Immature natural killer cell (primary cell): Measurements from ENCODE around the gene WDCP. TPM values are rescaled to one million over a fixed set of nuclear protein-coding genes. Genes with fewer than 3 reads are reported as not detected.
"Not testable (repeated sequence)": the region's sequence is repeated elsewhere in the genome, so short reads cannot be mapped to it uniquely, and the experiment has no call there.

Experiments used
- DNase-seq, 3 donors: peaks; one replicate each; pipeline ENCODE4 v3.0.0; 2022; ENCODE audit warnings: mixed read lengths in 1 of 3
- H3K27ac Mint-ChIP-seq, 6 donors: one replicate each; pipeline ENCODE4 v1.8.0; 2020; ENCODE audit warnings: mixed read lengths in 6 of 6, mild to moderate bottlenecking in 5 of 6, inconsistent platforms in 4 of 6, moderate library complexity in 3 of 6
- H3K27me3 Mint-ChIP-seq, 3 donors: one replicate each; pipeline ENCODE4 v1.8.0; 2020 to 2021; ENCODE audit warnings: low read depth in 3 of 3, mild to moderate bottlenecking in 3 of 3, mixed read lengths in 3 of 3, moderate library complexity in 3 of 3, inconsistent platforms in 1 of 3
- H3K36me3 Mint-ChIP-seq, 3 donors: one replicate each; pipeline ENCODE4 v1.8.0; 2020; ENCODE audit warnings: mixed read lengths in 3 of 3, inconsistent platforms in 2 of 3, mild to moderate bottlenecking in 2 of 3
- H3K4me1 Mint-ChIP-seq, 2 donors: one replicate each; pipeline ENCODE4 v1.8.0; 2020; ENCODE audit warnings: inconsistent platforms in 2 of 2, mild to moderate bottlenecking in 2 of 2, mixed read lengths in 2 of 2, moderate library complexity in 1 of 2
- H3K4me3 Mint-ChIP-seq, 5 donors: one replicate each; pipeline ENCODE4 v1.8.0; 2020; ENCODE audit warnings: mild to moderate bottlenecking in 5 of 5, mixed read lengths in 5 of 5, inconsistent platforms in 3 of 5, moderate library complexity in 3 of 5
- H3K9me3 Mint-ChIP-seq, 6 donors: one replicate each; pipeline ENCODE4 v1.8.0; 2020; ENCODE audit warnings: mild to moderate bottlenecking in 6 of 6, mixed read lengths in 6 of 6, inconsistent platforms in 4 of 6, moderate library complexity in 3 of 6
- polyA plus RNA-seq, 3 donors: library from polyadenylated mRNA; unstranded; fragments of 300-500 nt; fragmentation: Illumina TruSeq; gene quantifications; one replicate each; pipeline ENCODE4 v1.2.3, GENCODE V29; 2021

WDCP gene
- polyA plus RNA-seq, 3 donors from 2014 or later, result 2.5 to 6.3 (median 5.0) TPM

DNA sequence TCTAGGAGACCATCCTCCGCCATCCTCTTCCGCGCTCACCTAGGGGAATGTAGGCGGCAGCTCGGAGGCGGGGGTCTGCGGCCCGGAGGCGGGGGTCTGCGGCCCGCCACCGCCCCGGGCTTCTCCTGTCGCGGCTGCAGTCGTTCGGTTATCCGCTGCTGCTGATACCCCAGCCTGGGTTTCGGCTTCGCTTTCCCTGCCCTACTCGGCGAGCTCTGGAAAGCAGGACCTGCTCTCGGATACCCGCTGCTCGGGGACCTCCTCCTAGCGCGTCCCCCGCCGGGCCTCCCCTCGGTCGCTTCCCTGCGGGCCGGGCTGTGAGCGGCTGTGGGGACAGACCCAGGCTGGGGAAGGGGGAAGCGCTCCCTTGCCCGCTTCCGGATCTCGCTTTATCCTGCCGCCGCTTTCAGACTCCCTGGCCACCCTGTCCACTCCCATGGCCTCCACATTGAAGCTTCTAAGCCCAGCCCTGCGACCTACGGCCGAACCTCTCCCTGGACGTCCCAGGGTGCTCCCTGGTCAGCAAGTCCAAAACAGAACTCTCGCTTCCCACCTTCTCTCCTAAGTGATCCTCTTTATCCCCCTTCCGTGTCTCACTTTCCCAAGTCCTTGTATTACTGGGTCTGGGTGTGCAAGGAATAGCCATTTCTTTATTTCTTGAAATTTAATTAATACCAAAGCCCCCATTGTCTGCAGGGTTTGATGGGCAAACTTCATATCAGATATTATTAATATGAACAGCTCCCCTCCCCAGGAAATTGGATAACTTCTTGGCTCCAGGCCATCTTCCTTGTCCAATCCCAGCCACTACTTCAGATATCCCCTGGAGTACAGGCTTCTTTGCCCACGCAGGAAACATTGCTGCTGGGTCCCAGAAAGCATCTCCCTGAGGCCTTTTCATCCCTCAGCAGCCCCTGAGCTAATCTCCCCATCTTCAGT lies 3.1 kb upstream of the WDCP start:
- Mint-ChIP-seq H3K27me3 (peaks cover 5 to 9% (median 6%) of the 10 kb centered on the region in 3 donors), H3K4me3 (peak overlapping the region in 1 of 5 donors; percentile 65), H3K27ac (no peak overlapping the region), H3K4me1 (peaks cover 22 to 32% of the 10 kb centered on the region in 2 donors), H3K36me3 (no peaks in the 10 kb centered on the region), H3K9me3 (no peaks in the 10 kb centered on the region)
- DNase-seq, result peak in 2 of 3 donors; percentile 5 to 7

DNA sequence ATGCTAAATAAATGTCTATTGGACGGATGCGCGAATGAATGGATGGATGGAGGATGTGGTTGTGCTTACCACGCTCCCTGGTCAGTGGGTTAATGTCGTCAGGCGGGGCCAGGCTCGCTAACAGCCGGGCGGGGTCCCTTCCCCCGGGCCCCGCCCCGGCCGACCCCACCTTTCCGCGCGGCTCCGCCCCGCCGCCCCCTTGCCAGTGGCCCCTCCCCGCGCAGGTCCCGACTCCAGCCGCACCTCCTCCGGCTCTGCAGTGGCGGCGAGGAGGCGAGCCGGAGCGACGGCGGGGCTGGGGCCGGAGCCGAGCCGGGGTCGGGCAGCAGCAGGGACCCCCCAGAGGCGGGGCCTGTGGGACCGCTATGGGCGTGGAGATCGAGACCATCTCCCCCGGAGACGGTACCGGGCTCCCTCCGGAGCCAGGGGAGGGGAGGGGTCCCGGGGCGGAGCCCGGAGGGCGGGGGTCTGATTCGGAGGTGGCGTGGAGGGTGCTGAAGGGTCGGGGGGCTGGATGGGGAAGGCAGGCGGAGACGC lies 2.4 kb upstream of the WDCP start, which contains the start of gene FKBP1B:
Gene FKBP1B, plus strand, starts transcription at position 257 of the 537 bp plus-strand sequence. Its CDS starts 109 bp downstream, at position 366.
- no peaks in the 10 kb centered on the region for H3K36me3 Mint-ChIP-seq
- peaks cover 5 to 9% (median 6%) of the 10 kb centered on the region in 3 donors for H3K27me3 Mint-ChIP-seq
- DNase-seq, result peak; percentile 40 to 56 (median 50)
- H3K27ac Mint-ChIP-seq, result peak within 1 kb of the TSS in 3 of 6 donors; percentile 31 to 74 (median 68)
- peaks cover 25 to 38% of the 10 kb centered on the region in 2 donors for H3K4me1 Mint-ChIP-seq
- peak within 1 kb of the TSS in 3 of 5 donors; percentile 54 to 94 (median 85) for H3K4me3 Mint-ChIP-seq
- no peaks in the 10 kb centered on the region for H3K9me3 Mint-ChIP-seq

DNA sequence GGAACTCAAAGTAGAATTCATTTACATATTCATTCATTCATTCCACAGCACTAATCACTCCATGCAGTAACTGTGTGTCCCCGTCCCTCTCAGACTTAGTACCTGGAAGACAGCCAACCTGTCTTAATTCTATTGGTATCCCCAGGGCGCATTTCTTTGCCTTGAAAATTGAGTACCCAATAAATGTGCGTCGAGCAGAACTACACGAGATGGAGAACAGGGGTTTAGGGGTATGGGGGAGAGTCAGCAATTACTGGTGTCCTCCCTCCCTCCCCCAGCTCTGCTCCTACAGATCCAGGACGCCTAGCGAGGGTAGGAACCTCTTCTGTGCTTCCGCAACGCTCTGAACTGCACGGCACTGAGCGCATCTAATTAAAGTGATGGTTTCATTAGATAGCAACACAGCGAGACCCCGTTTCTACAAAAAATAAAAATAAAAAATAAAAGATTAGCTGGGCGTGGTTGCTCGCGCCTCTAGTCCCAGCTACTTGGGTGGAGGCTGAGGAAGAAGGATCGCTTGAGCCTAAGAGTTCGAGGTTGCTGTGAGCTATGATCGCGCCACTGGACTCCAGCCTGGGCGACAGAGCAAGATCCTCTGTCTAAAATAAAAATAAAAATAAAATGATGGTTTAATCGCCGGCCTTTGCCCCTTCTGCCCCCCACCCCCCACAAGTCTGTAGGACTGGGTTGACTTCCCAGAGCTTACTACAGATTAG lies 1.7 kb upstream of the WDCP start:
- peak overlapping the region in 3 of 6 donors; percentile 31 to 74 (median 68) for H3K27ac Mint-ChIP-seq
- H3K4me3 Mint-ChIP-seq, result peak overlapping the region in 3 of 5 donors; percentile 54 to 94 (median 85)
- peaks cover 25 to 38% of the 10 kb centered on the region in 2 donors for H3K4me1 Mint-ChIP-seq
- no peaks in the 10 kb centered on the region for H3K9me3 Mint-ChIP-seq
- H3K27me3 Mint-ChIP-seq, result peaks cover 5 to 9% (median 6%) of the 10 kb centered on the region in 3 donors
- DNase-seq, result no peak
- H3K36me3 Mint-ChIP-seq, result no peaks in the 10 kb centered on the region

DNA sequence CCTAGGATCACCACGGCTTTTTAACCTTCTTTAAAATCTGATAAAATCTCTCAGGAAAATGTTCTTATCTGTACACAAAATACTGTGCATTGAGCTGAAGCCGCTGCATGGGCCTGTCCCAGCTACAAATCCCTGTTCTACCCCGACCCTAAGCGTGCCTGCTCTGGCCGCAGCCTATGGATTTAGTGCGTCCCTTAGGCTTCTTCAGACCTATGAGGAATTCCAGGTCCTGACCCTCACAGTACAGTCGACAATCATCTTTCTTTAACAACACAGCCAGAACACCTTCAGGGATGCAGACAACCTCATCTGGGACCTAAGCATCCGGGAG lies 477 bp upstream of the WDCP start:
- H3K4me3 Mint-ChIP-seq, result peak overlapping the region; percentile 91 to 93 (median 93)
- H3K27ac Mint-ChIP-seq, result peak overlapping the region in 5 of 6 donors; percentile 78 to 92 (median 89)
- H3K36me3 Mint-ChIP-seq, result no peaks in the 10 kb centered on the region
- H3K9me3 Mint-ChIP-seq, result no peaks in the 10 kb centered on the region
- DNase-seq, result no peak
- H3K4me1 Mint-ChIP-seq, result peaks cover 25 to 45% of the 10 kb centered on the region in 2 donors
- H3K27me3 Mint-ChIP-seq, result peaks cover 5 to 9% (median 5%) of the 10 kb centered on the region in 3 donors

DNA sequence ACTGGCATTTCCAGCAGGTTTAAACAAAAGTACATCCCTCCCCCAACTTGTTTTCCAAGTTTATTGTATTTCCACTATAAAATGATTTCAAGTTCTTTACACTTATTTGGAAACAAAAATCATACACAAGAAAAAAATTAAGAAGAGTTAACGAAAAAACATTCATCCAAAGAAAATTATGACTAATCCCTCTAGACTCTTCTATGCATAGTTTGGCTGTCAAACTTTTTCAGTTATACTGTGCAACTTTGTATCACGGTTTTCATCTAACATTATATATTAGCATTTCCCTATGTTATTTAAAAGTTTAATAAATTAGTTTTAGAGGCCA lies 627 bp downstream of the WDCP start:
- H3K27me3 Mint-ChIP-seq, result peaks cover 5 to 9% (median 5%) of the 10 kb centered on the region in 3 donors
- H3K27ac Mint-ChIP-seq, result peak overlapping the region in 3 of 6 donors; percentile 78 to 92 (median 89)
- H3K9me3 Mint-ChIP-seq, result no peaks in the 10 kb centered on the region
- no peak for DNase-seq
- H3K4me3 Mint-ChIP-seq, result peak overlapping the region; percentile 91 to 93 (median 93)
- H3K36me3 Mint-ChIP-seq, result no peaks in the 10 kb centered on the region
- H3K4me1 Mint-ChIP-seq, result peaks cover 25 to 45% of the 10 kb centered on the region in 2 donors

DNA sequence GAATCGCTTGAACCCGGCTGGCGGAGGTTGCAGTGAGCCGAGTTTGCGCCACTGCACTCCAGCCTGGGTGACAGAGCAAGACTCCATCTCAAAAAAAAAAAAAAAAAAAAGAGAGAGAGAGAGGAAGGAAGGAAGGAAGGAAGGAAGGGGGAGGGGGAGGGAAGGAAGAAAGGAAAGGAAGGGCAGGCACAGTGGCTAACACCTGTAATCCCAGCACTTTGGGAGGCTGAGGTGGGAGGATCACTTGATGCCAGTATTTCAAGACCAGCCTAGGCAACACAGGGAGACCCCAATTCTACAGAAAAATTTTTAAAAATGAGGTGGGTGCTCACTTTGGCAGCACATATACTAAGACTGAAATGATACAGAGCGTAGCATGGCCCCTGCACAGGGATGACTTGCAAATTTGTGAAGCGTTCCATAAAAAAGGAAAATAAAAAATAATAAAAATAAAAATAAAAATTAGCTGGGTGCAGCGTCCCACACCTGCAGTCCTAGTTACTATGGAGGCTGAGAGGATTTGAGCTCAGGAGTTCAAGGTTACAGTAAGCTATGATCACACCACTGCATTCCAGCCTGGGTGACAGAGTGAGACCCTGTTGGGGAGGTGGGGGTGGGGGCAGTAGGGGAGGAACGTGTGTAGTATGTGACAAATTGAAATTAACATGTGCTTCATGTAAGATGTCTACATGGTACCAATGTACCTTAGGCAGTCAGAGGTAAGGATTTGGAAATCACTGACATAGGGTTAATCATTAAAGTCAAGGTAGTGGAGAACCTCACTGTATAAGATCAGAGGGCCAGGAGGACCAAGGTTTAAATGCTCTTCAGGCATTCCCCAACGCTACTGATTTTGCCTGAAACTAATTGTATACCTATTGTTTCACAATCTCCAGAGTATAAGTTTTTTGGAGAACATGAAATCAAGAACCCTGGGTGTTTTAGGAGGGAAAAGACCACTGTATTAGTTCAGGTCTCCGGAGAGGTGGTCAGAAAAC lies 1.4 kb downstream of the WDCP start:
- Mint-ChIP-seq H3K27ac (peak overlapping the region in 1 of 6 donors; percentile 8), H3K27me3 (peaks cover 5 to 9% (median 5%) of the 10 kb centered on the region in 3 donors), H3K36me3 (no peaks in the 10 kb centered on the region), H3K4me3 (peak overlapping the region; percentile 25 to 93 (median 91)), H3K4me1 (peaks cover 25 to 45% of the 10 kb centered on the region in 2 donors), H3K9me3 (no peaks in the 10 kb centered on the region)
- DNase-seq, result no peak

DNA sequence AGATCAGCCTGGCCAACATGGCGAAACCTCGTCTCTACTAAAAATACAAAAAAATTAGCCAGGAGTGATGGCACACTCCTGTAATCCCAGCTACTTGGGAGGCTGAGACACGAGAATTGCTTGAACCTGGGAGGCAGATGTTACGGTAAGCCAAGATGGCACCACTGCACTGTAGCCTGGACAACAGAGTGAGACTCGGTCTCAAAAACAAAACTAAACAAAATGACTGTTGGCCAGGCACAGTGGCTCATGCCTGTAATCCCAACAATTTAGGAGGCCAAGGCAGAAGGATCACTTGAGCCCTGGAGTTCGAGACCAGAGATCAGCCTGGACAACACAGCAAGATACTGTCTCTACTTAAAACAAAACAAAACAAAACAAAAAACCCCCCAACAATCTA lies 4.1 kb downstream of the WDCP start:
- not testable (repeated sequence) for H3K36me3 Mint-ChIP-seq, H3K27ac Mint-ChIP-seq, H3K27me3 Mint-ChIP-seq, DNase-seq, H3K9me3 Mint-ChIP-seq, H3K4me3 Mint-ChIP-seq
- peaks cover 19 to 35% of the 10 kb centered on the region in 2 donors for H3K4me1 Mint-ChIP-seq

DNA sequence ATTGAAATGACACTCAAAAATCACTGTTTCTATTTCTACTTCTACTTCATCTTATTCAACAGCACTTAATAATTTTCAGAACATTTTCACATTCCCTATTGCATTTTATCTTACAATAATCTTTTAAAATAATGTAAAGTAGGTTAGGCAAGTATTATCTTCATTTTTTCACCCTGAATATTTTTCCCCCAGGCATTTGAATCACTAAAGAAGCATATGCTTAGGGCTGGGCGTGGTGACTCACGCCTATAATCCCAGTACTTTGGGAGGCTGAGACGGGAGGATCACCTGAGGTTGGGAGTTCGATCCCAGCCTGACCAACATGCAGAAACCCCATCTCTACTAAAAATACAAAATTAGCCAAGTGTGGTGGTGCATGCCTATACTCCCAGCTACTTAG lies 6.7 kb downstream of the WDCP start:
- Mint-ChIP-seq H3K4me3 (no peak overlapping the region), H3K36me3 (peaks cover 10 to 18% (median 11%) of the 10 kb centered on the region in 3 donors), H3K27me3 (no peaks in the 10 kb centered on the region), H3K9me3 (no peaks in the 10 kb centered on the region), H3K27ac (no peak overlapping the region), H3K4me1 (peaks cover 7 to 19% of the 10 kb centered on the region in 2 donors)
- no peak for DNase-seq

DNA sequence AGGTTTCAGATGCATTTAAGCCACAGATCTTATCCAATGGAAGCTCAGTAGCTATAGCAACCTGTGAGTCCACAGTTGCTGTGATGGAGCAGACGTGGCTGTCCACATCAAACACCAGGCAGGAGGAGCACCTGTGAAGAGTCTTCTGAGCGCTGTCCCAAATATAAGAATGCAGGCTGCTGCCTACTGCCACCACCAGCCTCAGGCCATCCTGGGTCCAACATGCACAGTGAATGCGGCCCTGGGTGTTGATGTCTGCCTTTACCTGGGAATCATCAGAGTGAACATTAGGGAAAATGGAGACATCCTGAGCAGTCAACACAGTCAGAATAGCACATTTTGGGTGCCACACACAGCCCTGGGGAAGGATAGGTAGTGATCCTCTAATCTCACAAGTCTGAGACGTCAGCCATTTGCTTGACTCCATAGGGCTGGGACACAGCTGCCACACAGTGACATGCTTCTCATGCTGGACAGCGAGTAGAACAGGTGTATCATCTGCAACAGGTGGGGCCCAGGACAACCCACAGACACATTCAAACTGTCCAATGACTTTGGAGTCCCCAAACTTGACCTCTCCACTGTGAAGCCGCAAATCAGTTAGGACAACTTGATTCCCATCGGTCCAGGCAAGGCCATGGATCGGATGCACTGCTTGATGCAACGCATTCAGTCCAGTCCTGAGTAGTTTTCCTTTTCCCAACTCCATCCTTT lies 8.2 kb downstream of the WDCP start:
- Mint-ChIP-seq H3K4me1 (peaks cover 7 to 19% of the 10 kb centered on the region in 2 donors), H3K27me3 (no peaks in the 10 kb centered on the region), H3K4me3 (no peak overlapping the region), H3K27ac (no peak overlapping the region), H3K9me3 (no peaks in the 10 kb centered on the region), H3K36me3 (peaks cover 10 to 18% (median 11%) of the 10 kb centered on the region in 3 donors)
- DNase-seq, result no peak

DNA sequence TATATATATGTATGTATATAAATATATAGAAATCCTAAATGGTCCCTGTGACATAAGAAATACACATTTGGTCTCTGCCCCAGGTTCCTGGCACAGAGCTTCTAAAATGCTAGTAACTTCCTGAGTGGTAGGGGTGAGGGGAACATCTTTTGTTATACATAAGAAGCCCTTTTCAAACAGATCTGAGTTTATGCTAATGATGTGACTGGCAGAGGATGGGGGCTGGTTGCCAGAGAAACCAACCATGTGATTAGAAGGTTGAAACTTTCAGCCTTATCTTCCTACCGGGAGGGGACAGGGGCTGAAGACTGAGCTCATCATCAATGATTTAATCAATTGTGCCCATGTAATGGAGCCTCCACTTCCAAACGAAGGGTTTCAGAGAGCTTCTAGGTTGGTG lies 21.0 kb downstream of the WDCP start:
- H3K4me1 Mint-ChIP-seq, result no peaks in the 10 kb centered on the region
- peaks cover 15 to 26% (median 26%) of the 10 kb centered on the region in 3 donors for H3K36me3 Mint-ChIP-seq
- DNase-seq, result no peak
- H3K4me3 Mint-ChIP-seq, result no peak overlapping the region
- H3K27me3 Mint-ChIP-seq, result peaks cover 0 to 2% (median 0%) of the 10 kb centered on the region in 3 donors
- peak overlapping the region in 1 of 6 donors; percentile 39 for H3K27ac Mint-ChIP-seq
- H3K9me3 Mint-ChIP-seq, result no peaks in the 10 kb centered on the region

DNA sequence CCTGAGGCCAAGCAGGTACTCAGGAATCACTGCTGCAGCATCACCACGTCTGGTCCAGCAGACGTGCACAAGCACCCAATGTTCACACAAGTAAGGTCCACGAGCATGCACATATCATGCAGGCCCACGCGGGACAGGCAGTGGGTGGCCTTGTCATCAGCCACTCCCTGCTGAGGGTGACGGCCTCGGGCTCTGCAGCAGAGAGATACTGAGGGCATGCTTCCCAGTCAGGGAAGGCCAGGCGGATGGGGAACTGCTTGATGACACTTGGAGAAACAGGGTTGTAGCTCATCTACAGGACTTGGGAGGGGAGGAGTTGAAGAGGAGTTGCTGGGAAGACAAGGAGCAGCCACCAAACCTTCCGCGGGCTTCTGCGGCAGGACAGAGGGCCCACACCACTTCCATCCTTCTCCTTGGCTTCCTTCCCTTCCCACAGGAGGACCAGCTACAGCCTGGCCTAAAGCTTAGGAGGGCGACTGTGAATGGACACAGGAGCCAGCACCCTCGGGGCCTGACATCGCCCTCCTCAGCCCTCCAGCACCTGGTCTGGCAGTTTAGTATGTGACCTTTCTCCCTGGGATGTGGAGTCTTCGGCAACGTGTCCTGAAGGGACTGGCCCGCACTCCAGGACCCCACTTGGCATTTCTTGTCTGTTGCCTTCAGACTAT lies 22.1 kb downstream of the WDCP start:
- H3K36me3 Mint-ChIP-seq, result peaks cover 9 to 23% (median 17%) of the 10 kb centered on the region in 3 donors
- no peak overlapping the region for H3K4me3 Mint-ChIP-seq
- no peak for DNase-seq
- peaks cover 0 to 3% (median 0%) of the 10 kb centered on the region in 3 donors for H3K27me3 Mint-ChIP-seq
- no peaks in the 10 kb centered on the region for H3K9me3 Mint-ChIP-seq
- no peaks in the 10 kb centered on the region for H3K4me1 Mint-ChIP-seq
- peak overlapping the region in 1 of 6 donors; percentile 74 for H3K27ac Mint-ChIP-seq

DNA sequence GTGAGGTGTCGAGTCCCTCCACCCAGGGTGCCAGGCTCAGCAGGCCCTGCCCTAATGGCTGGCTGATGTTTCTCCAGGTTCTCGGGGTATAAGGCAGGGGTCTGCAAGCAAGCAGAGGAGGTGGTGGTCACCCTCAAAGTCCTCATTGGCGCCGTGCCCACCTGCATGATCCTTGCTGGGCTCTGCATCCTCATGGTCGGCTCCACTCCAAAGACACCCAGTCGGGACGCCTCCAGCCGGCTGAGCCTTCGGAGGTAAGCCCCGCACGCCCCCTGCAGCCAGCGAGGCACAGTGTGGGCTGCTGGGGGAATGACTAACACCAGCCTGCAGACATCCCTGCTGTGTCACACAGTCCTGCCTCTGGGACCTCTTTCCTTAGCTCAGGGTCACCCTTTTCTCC lies 23.2 kb downstream of the WDCP start:
- Mint-ChIP-seq H3K27me3 (peaks cover 0 to 3% (median 0%) of the 10 kb centered on the region in 3 donors), H3K4me1 (no peaks in the 10 kb centered on the region), H3K27ac (no peak overlapping the region), H3K4me3 (no peak overlapping the region), H3K36me3 (peaks cover 6 to 12% (median 7%) of the 10 kb centered on the region in 3 donors), H3K9me3 (no peaks in the 10 kb centered on the region)
- no peak for DNase-seq
